Activated CD8-positive, alpha-beta memory T cell treated with anti-CD3 and anti-CD28 coated beads, Interleukin-2, amount 10 ng/mL, durations not matched to agents 7 days and 5 days (primary cell): ENCODE measurements around the gene ZSWIM6. TPM values are rescaled to one million over a fixed set of nuclear protein-coding genes. Genes with fewer than 3 reads are reported as not detected.
"Not testable (repeated sequence)": the region's sequence is repeated elsewhere in the genome, so short reads cannot be mapped to it uniquely, and the experiment has no call there.

Experiments
- ATAC-seq: fragments of 150-1000 bp; cut with Tn5 transposase; one replicate; pipeline ENCODE4 v1.10.0; 2021; ENCODE audit warnings: moderate library complexity
- CTCF ChIA-PET: fragments of 350-600 bp; sonication (Branson Sonifier 250); formaldehyde crosslinking; loops from one replicate; lab custom pipeline; 2021; ENCODE audit warnings: antibody characterized with exemption; lab: Charles Lee
- DNase-seq: peaks from one replicate; pipeline ENCODE4 v3.0.0-alpha.2; 2020
- H3K27ac Mint-ChIP-seq: one replicate; pipeline ENCODE4 v1.8.0; 2021; ENCODE audit warnings: mild to moderate bottlenecking, mixed read lengths
- H3K27me3 Mint-ChIP-seq: one replicate; pipeline ENCODE4 v1.8.0; 2021; ENCODE audit warnings: mixed read lengths
- H3K36me3 Mint-ChIP-seq: one replicate; pipeline ENCODE4 v1.8.0; 2021; ENCODE audit warnings: mild to moderate bottlenecking, mixed read lengths
- H3K4me1 Mint-ChIP-seq: one replicate; pipeline ENCODE4 v1.8.0; 2021; ENCODE audit warnings: mixed read lengths
- H3K4me3 Mint-ChIP-seq: one replicate; pipeline ENCODE4 v1.8.0; 2021; ENCODE audit warnings: mild to moderate bottlenecking, moderate library complexity, mixed read lengths
- H3K9me3 Mint-ChIP-seq: one replicate; pipeline ENCODE4 v1.8.0; 2022; ENCODE audit warnings: low read depth, mixed read lengths
- total RNA-seq, 2 experiments: library from RNA; stranded (reverse); gene quantifications; one replicate each; pipeline ENCODE4 v1.2.3, GENCODE V29; 2021

Gene ZSWIM6
- total RNA-seq, 2 experiments from 2014 or later, result 5.9 to 7.6 TPM

- H3K4me3 Mint-ChIP-seq, result no peak overlapping the region
- H3K27me3 Mint-ChIP-seq, result no peaks in the 10 kb centered on the region
- H3K27ac Mint-ChIP-seq, result no peak overlapping the region
- ATAC-seq, result no peak
- peaks cover 12% of the 10 kb centered on the region for H3K4me1 Mint-ChIP-seq
- H3K9me3 Mint-ChIP-seq, result peaks cover 3% of the 10 kb centered on the region
- CTCF ChIA-PET, result interaction anchor here (1.5 kb wide), 1 partner anchor 10 kb away, joined by 4 read pairs; no protein-coding TSS in a partner anchor
- no peak for DNase-seq
- H3K36me3 Mint-ChIP-seq, result peaks cover 3% of the 10 kb centered on the region
These were observed 84.0 kb downstream of the ZSWIM6 start for GRCh38 chr5:61416010-61416409.

GRCh38 chr5:61416420-61416819, 84.4 kb downstream of the ZSWIM6 start:
- CTCF ChIA-PET, result interaction anchor here (1.5 kb wide), 1 partner anchor 9 kb away, joined by 4 read pairs; no protein-coding TSS in a partner anchor
- Mint-ChIP-seq H3K36me3 (peaks cover 3% of the 10 kb centered on the region), H3K4me3 (no peak overlapping the region), H3K27me3 (no peaks in the 10 kb centered on the region), H3K4me1 (peaks cover 12% of the 10 kb centered on the region), H3K9me3 (peaks cover 3% of the 10 kb centered on the region), H3K27ac (no peak overlapping the region)
- no peak for ATAC-seq
- DNase-seq, result no peak

- peaks cover 5% of the 10 kb centered on the region for H3K36me3 Mint-ChIP-seq
- H3K4me3 Mint-ChIP-seq, result no peak overlapping the region
- H3K9me3 Mint-ChIP-seq, result peaks cover 5% of the 10 kb centered on the region
- CTCF ChIA-PET, result no interaction called here
- H3K27me3 Mint-ChIP-seq, result no peaks in the 10 kb centered on the region
- DNase-seq (no peak), ATAC-seq (no peak)
- no peak overlapping the region for H3K27ac Mint-ChIP-seq
- peaks cover 12% of the 10 kb centered on the region for H3K4me1 Mint-ChIP-seq
These were observed 85.3 kb downstream of the ZSWIM6 start for GRCh38 chr5:61417340-61417739.

- no peak for ATAC-seq
- no peak for DNase-seq
- Mint-ChIP-seq H3K27me3 (no peaks in the 10 kb centered on the region), H3K4me3 (no peak overlapping the region), H3K27ac (no peak overlapping the region), H3K9me3 (peaks cover 5% of the 10 kb centered on the region), H3K4me1 (peaks cover 12% of the 10 kb centered on the region), H3K36me3 (peaks cover 5% of the 10 kb centered on the region)
- CTCF ChIA-PET, result no interaction called here
These were observed 85.8 kb downstream of the ZSWIM6 start for GRCh38 chr5:61417851-61418250.

GRCh38 chr5:61419106-61419505, 87.0 kb downstream of the ZSWIM6 start:
- CTCF ChIA-PET, result no interaction called here
- peaks cover 21% of the 10 kb centered on the region for H3K4me1 Mint-ChIP-seq
- peaks cover 2% of the 10 kb centered on the region for H3K36me3 Mint-ChIP-seq
- no peaks in the 10 kb centered on the region for H3K27me3 Mint-ChIP-seq
- no peak overlapping the region for H3K4me3 Mint-ChIP-seq
- peaks cover 2% of the 10 kb centered on the region for H3K9me3 Mint-ChIP-seq
- no peak for DNase-seq
- no peak for ATAC-seq
- H3K27ac Mint-ChIP-seq, result no peak overlapping the region

- Mint-ChIP-seq H3K4me3 (no peak overlapping the region), H3K36me3 (peaks cover 2% of the 10 kb centered on the region), H3K4me1 (peaks cover 21% of the 10 kb centered on the region), H3K27ac (no peak overlapping the region), H3K27me3 (no peaks in the 10 kb centered on the region), H3K9me3 (peaks cover 2% of the 10 kb centered on the region)
- no peak for ATAC-seq
- DNase-seq, result no peak
- CTCF ChIA-PET, result no interaction called here
These were observed 88.0 kb downstream of the ZSWIM6 start for GRCh38 chr5:61420016-61420415.

- H3K27ac Mint-ChIP-seq, ATAC-seq, H3K36me3 Mint-ChIP-seq, DNase-seq, CTCF ChIA-PET, H3K27me3 Mint-ChIP-seq, H3K4me3 Mint-ChIP-seq, H3K9me3 Mint-ChIP-seq: not testable (repeated sequence)
- peaks cover 18% of the 10 kb centered on the region for H3K4me1 Mint-ChIP-seq
These were observed 89.2 kb downstream of the ZSWIM6 start for GRCh38 chr5:61421262-61421661.

GRCh38 chr5:61423487-61424145, 91.6 kb downstream of the ZSWIM6 start:
- Mint-ChIP-seq H3K9me3 (peaks cover 2% of the 10 kb centered on the region), H3K36me3 (peaks cover 2% of the 10 kb centered on the region), H3K27me3 (no peaks in the 10 kb centered on the region), H3K4me1 (peaks cover 12% of the 10 kb centered on the region), H3K27ac (no peak overlapping the region), H3K4me3 (no peak overlapping the region)
- ATAC-seq (no peak), DNase-seq (no peak)
- CTCF ChIA-PET, result interaction anchor here (1.2 kb wide), 1 partner anchor 235 kb away, joined by 3 read pairs; no protein-coding TSS in a partner anchor

- Mint-ChIP-seq H3K27me3 (no peaks in the 10 kb centered on the region), H3K9me3 (peaks cover 2% of the 10 kb centered on the region), H3K4me3 (no peak overlapping the region), H3K36me3 (peaks cover 2% of the 10 kb centered on the region), H3K27ac (no peak overlapping the region), H3K4me1 (peaks cover 12% of the 10 kb centered on the region)
- CTCF ChIA-PET, result interaction anchor here (1.0 kb wide), 1 partner anchor 10 kb away, joined by 4 read pairs; no protein-coding TSS in a partner anchor
- DNase-seq, result no peak
- no peak for ATAC-seq
These were observed 93.9 kb downstream of the ZSWIM6 start for GRCh38 chr5:61425918-61426317.

GRCh38 chr5:61429906-61430305, 97.8 kb downstream of the ZSWIM6 start:
- Mint-ChIP-seq H3K4me1 (no peaks in the 10 kb centered on the region), H3K9me3 (no peaks in the 10 kb centered on the region), H3K27me3 (no peaks in the 10 kb centered on the region), H3K4me3 (no peak overlapping the region), H3K27ac (no peak overlapping the region), H3K36me3 (no peaks in the 10 kb centered on the region)
- no peak for DNase-seq
- no peak for ATAC-seq
- CTCF ChIA-PET, result no interaction called here

- H3K36me3 Mint-ChIP-seq, result peaks cover 2% of the 10 kb centered on the region
- DNase-seq (no peak), ATAC-seq (no peak)
- no peak overlapping the region for H3K4me3 Mint-ChIP-seq
- H3K4me1 Mint-ChIP-seq, result no peaks in the 10 kb centered on the region
- no peaks in the 10 kb centered on the region for H3K9me3 Mint-ChIP-seq
- CTCF ChIA-PET, result interaction anchor here (1.3 kb wide), 1 partner anchor 17 kb away, joined by 3 read pairs; no protein-coding TSS in a partner anchor
- no peaks in the 10 kb centered on the region for H3K27me3 Mint-ChIP-seq
- H3K27ac Mint-ChIP-seq, result no peak overlapping the region
These were observed 100.0 kb downstream of the ZSWIM6 start for GRCh38 chr5:61431923-61432620.

GRCh38 chr5:61435368-61435767, 103.3 kb downstream of the ZSWIM6 start:
- CTCF ChIA-PET, result interaction anchor here (0.6 kb wide), 1 partner anchor 77 kb away, joined by 3 read pairs; no protein-coding TSS in a partner anchor
- no peaks in the 10 kb centered on the region for H3K4me1 Mint-ChIP-seq
- H3K36me3 Mint-ChIP-seq, result peaks cover 2% of the 10 kb centered on the region
- no peak for DNase-seq
- no peak for ATAC-seq
- no peak overlapping the region for H3K4me3 Mint-ChIP-seq
- no peak overlapping the region for H3K27ac Mint-ChIP-seq
- peaks cover 2% of the 10 kb centered on the region for H3K9me3 Mint-ChIP-seq
- no peaks in the 10 kb centered on the region for H3K27me3 Mint-ChIP-seq

- DNase-seq, result no peak
- CTCF ChIA-PET, result no interaction called here
- H3K27me3 Mint-ChIP-seq, result no peaks in the 10 kb centered on the region
- no peak overlapping the region for H3K4me3 Mint-ChIP-seq
- no peak for ATAC-seq
- H3K27ac Mint-ChIP-seq, result no peak overlapping the region
- H3K4me1 Mint-ChIP-seq, result no peaks in the 10 kb centered on the region
- peaks cover 20% of the 10 kb centered on the region for H3K36me3 Mint-ChIP-seq
- H3K9me3 Mint-ChIP-seq, result peaks cover 18% of the 10 kb centered on the region
These were observed 106.4 kb downstream of the ZSWIM6 start for GRCh38 chr5:61438298-61438970.
